Omental fat pad (tissue), 4 donors: ENCODE measurements around the gene KRT34. TPM values are rescaled to one million over a fixed set of nuclear protein-coding genes. Genes with fewer than 3 reads are reported as not detected.
"Not testable (repeated sequence)": the region's sequence is repeated elsewhere in the genome, so short reads cannot be mapped to it uniquely, and the experiment has no call there.

Source experiments
- ATAC-seq: fragments of 150-250 bp; one replicate; pipeline ENCODE4 v1.9.1; 2016; ENCODE audit warnings: mild to moderate bottlenecking, moderate library complexity; ENCODE audit not compliant: low FRiP score
- DNase-seq: peaks from one replicate; pipeline ENCODE4 v3.0.0-alpha.2; 2019; ENCODE audit warnings: low spot score
- total RNA-seq, 4 donors: library from RNA; depleted of rRNA; stranded (reverse); fragments of >200 nt; gene quantifications; one replicate each; pipeline ENCODE4 v1.1.0, GENCODE V29; 2016
- TF ChIP-seq, protein P1 (sequence below), 3 donors: fragments of 450-650 bp; IDR thresholded peaks; one replicate each; pipeline ENCODE4 v1.5.1; 2016 to 2017; ENCODE audit warnings: antibody characterized with exemption in 3 of 3, mild to moderate bottlenecking in 3 of 3, moderate library complexity in 2 of 3

KRT34 gene
- total RNA-seq, 4 donors from 2014 or later: not detected

DNA sequence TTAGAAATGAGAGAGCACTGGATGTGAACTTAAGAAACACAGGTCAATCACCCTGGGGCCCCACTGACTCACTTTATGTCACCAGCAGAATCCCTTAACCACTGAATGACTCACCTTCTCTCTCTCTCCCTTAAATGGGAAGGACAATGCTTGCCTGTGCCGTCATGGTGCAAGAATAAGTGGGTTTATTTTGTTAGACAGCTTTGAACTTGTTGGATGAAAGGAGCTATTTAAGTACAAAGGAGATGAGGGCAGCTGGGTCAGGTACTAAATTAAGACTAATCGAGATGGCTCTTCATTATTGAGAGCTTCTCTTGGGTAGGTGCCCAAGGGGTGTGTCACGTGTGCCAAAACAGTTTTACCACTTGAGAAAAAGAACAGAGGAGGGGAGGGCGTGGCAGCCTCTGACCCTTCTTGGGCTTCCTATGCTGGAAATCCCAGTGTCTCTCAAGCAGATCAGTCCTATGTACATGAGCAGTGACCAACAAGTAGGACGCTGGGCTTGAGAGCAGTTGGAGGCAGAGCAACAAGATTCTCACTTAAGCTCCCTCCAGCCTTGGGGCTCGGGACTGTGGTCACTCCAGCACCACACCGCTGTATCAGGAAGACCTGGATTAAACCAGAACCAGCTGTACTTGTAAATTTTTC, 22.0 kb upstream of the KRT34 start:
- DNase-seq: no peak
- TF ChIP-seq, protein P1, sequence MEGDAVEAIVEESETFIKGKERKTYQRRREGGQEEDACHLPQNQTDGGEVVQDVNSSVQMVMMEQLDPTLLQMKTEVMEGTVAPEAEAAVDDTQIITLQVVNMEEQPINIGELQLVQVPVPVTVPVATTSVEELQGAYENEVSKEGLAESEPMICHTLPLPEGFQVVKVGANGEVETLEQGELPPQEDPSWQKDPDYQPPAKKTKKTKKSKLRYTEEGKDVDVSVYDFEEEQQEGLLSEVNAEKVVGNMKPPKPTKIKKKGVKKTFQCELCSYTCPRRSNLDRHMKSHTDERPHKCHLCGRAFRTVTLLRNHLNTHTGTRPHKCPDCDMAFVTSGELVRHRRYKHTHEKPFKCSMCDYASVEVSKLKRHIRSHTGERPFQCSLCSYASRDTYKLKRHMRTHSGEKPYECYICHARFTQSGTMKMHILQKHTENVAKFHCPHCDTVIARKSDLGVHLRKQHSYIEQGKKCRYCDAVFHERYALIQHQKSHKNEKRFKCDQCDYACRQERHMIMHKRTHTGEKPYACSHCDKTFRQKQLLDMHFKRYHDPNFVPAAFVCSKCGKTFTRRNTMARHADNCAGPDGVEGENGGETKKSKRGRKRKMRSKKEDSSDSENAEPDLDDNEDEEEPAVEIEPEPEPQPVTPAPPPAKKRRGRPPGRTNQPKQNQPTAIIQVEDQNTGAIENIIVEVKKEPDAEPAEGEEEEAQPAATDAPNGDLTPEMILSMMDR (IDR thresholded peaks at IDR 0.05): no peak
- no peak for ATAC-seq

DNA sequence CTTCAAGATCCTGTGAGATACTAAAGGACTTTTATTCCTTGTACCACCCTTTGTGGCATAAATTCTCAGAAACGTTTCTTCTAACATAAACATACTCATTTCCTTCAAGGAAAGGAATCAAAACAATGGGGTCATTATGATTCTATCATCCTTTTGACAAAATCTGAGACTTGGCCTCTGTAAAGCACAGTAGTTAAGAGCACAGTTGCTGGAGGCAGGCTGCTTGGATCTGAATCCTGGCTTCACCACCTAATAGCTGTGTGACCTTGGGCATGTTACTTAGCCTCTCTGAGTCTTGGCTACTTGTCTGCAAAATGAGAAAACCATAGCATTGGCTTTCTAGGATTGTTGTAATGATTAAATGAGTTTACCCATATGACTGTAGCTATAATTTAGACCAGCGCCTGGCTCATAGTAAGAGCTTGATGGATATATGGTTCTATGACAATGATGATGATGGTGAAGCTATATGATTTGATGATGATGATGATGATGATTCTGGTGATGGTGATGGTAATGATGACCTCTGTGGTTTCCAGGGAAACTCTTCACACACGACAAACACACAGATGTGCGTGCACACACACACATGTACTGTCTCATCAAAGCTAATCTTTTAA, 21.4 kb upstream of the KRT34 start:
- TF ChIP-seq, protein P1 (IDR thresholded peaks at IDR 0.05): no peak
- DNase-seq: no peak
- no peak for ATAC-seq

DNA sequence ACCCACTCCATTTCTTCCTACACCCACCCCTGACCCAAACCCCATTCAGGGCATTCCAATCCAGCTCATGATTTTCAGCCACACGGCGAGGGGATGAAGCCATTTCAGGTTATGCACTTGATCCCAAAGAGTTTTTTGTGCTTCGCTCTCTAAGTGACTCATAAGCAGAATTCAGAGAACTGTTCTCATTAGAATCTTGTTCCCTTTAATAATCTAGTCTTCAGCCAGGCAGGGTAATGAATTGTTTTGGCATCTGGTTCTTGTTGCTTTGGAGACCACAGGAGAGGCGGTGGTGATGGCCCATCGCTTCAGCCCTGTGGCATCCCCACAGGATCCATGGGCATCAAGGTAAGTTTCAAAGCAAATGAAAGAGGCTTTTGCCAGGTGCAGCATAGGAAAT, 20.1 kb upstream of the KRT34 start:
- TF ChIP-seq, protein P1 (IDR thresholded peaks at IDR 0.05): no peak
- ATAC-seq (no peak), DNase-seq (no peak)

DNA sequence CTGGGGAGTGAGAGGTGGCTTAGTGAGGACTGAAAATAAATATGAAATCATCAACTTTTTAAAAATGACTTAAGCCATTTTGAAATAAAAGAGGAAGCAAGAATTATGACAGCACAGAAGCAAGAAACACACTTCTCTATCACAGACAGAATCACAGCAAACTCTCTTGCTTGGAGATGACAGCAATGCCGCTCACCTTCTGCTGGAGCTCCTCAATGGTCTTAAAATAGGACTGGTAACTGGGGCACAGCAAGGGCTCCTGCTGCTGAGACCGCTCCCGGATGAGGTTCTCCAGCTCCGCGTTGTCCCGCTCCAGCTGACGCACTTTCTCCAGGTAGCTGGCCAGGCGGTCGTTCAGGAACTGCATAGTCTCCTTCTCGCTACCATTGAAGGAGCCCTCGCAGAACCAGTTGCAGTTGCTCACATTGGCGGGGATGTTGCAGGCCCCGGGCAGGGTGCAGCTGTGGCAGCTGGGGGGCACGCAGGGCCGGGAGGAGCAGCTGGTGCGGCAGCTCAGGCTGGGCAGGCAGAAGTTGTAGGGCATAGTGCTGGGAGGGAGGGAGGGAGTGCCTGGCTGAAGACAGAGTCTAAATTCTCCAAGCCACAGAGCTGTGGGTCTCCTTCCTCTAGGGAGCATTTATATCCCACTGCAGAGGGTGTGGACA, 15.0 kb upstream of the KRT34 start, which contains the start of gene KRT31:
KRT31 (minus strand) TSS at position 613 of the 665 bp plus-strand sequence; CDS start at position 544, 69 bp downstream.
- ATAC-seq: no peak
- TF ChIP-seq, protein P1 (IDR thresholded peaks at IDR 0.05): no peak
- no peak for DNase-seq

DNA sequence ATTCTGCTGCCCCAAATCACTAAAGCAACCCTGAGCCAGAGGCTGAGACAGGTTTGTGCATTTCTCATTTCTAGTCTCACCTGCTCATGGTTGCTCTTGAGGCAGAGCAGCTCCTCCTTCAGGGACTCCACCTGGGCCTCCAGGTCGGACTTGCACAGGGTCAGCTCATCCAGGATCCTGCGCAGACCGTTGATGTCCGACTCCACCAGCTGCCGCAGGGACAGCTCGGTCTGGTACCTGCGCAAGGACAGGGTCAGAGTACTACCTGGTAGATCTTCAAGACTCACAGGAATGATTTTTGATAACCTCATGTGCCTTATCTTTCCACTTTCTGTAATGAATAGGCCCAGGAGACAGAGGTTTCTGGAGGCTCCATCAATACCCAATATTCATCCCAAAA, 14.2 kb upstream of the KRT34 start:
- TF ChIP-seq, protein P1 (IDR thresholded peaks at IDR 0.05): no peak
- ATAC-seq (no peak), DNase-seq (no peak)

DNA sequence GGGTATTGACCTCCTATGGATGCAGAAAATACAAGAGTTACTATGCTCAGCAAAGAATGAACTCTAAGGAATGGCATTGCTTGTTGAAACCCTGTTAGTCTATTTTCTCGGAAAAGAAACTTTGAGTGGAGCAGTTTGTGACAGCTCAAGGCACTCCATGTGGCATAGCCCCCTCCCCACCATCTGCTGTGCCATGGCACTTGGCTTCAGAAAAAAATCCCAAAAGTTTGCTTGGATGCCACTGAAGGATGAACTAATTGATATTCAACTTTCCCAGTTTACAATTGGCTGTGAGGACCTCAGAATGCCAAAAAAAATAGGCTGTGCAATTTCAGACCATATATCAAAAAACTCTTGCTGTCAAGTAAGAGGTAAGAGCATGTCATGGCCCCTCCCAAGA, 13.5 kb upstream of the KRT34 start:
- ATAC-seq (no peak), DNase-seq (no peak)
- TF ChIP-seq, protein P1 (IDR thresholded peaks at IDR 0.05): no peak

DNA sequence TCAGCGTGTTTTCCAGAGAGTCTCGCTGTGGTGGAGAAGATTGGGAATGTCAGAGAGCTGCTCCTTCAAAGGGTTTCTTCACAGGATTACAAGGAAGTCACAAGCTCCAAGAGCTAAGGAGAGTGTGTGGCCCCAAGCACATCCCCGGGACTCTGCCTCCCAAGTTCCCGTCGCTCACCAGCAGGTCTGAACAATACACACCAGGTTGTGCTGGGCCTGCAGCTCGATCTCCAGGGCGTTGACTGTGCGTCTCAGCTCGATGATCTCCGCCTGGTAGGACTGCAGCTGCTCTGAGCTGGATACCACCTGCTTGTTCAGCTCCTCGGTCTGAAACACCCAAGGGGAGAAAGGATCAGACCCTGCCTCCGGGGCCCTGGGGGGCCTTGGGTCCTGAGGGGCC, 12.9 kb upstream of the KRT34 start:
- not testable (repeated sequence) for DNase-seq, ATAC-seq
